HG02885 (cell line): ENCODE data around the gene SPINK5.
A peak's percentile ranks its signal among the peaks of the same experiment; 100 is the strongest.
"Not testable (repeated sequence)": the region's sequence is repeated elsewhere in the genome, so short reads cannot be mapped to it uniquely, and the experiment has no call there.

Source experiments
- ATAC-seq: cut with Tn5 transposase; IDR thresholded peaks from one replicate; pipeline ENCODE4 v1.9.1; 2021; ENCODE audit warnings: mild to moderate bottlenecking; ENCODE audit not compliant: unreplicated experiment, poor library complexity

SPINK5 gene

GRCh38 chr5:148063861-148064260 is at the start of gene SPINK5:
SPINK5 (plus strand) TSS chr5:148063980; CDS start chr5:148064045, 65 bp downstream.
- ATAC-seq, result no peak

DNA sequence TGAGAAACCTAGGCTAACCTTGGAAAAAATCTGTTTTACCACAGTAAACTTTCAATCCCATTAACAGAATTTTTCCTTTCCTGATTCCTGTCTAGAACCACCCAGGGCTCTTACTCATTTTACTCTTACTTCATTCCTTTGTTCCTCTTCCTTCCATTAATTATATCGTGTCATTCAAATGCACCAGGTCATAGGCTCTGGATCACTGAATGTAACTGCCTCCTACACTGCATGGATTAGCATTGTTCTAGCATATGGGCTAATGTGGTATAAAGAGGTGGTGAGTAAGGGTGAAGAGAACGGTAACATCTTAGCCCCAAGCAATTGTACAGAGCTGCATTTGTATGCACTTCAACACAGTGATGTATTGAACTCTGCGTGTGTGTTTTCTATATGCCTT is 49.5 kb upstream of the SPINK5 start:
- no peak for ATAC-seq

DNA sequence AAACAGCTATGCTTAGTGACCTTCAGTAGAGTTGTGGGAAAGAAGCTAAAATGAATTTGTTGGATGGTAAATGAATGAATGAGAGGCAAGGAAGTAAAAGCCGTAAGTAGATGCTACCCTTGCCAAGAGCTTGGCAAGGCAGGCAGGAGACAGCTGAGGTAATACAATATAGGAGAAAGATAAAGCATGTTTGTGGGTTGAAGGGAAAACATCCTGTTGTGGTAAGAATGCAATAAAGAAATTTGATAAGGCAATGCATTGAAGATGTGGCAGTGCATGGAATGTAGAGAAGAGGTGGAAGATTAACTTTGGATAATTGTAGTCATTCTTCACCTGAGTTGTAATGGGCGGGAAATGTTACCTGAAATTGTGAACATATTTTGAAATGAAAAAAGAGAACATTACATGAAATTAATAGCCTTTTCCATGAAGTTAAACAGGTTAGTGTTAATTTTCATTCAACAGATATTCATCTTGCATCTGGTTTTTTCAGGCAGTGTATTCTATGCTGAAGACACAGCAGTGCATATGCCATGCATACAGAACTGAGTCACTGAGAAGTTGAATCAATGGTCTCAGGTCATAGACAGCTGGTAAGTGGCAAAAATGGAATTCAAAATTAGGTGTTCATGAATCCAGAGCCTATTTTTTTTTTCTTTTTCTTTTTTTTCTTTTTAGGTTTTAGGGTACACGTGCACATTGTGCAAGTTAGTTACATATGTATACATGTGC is 43.4 kb upstream of the SPINK5 start:
- ATAC-seq, result no peak

DNA sequence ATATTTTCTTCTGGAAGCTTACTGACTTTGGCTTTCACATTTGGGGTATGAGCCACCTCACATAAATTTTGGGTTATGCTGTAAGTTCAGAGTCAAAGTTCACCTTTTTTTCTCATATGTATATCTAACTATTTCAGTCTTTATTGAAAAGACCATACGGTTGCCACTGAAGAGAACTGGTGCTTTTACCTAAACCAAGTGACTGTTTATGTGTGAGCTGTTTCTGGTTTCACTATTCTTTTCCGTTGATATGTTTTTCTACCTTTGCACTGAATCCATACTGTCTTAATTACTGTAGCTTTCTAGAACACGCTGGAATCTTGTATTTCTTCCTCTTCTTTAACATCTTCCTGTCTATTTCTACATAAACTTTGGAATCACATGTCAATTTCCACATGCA is 36.3 kb upstream of the SPINK5 start:
- no peak for ATAC-seq

- ATAC-seq, result no peak
These were observed 34.6 kb upstream of the SPINK5 start for GRCh38 chr5:148029131-148029530.

- no peak for ATAC-seq
These were observed 30.6 kb upstream of the SPINK5 start for GRCh38 chr5:148033134-148033533.

GRCh38 chr5:148035676-148036075 is 28.1 kb upstream of the SPINK5 start:
- no peak for ATAC-seq

- ATAC-seq, result no peak
These were observed 20.9 kb upstream of the SPINK5 start for GRCh38 chr5:148042881-148043280.

DNA sequence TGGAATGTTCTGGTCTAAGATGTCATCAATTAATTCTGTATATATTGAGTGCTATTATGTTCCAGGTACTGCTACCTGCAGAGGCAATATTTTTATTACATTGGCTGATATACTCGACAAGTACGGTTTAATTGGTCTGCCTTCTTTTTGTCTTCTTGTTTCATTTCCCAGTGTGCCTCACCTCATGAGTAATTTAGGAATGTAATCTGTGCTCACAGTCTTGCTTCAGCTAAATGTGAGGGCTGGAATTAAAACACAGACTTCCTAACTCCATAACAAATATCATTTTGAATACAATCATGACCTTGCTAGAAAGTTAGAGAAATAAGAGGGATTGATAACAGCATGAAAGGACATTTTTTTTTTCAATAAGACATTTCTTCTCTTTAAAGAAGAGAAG is 20.1 kb upstream of the SPINK5 start:
- ATAC-seq, result no peak

GRCh38 chr5:148055160-148055559 is 8.6 kb upstream of the SPINK5 start:
- not testable (repeated sequence) for ATAC-seq

DNA sequence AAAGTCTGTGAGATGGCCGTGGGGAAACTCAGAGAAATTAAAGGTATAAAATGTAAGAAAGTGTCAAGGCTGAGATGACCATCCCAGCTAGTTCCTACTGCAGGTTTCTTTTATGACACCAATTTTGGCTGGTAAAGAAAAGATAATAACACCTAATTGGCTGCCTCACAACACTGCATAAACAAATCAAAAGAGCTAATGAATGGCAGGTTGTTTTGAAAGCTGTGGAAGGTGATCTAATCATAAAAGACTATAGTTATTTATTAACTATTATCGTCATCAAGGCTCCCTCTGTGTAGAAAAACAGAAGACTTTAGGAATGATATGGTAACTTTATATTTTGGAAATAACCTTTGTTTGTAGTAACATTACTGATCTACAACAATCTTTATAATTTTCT is 3.5 kb upstream of the SPINK5 start:
- no peak for ATAC-seq

GRCh38 chr5:148060881-148061280 is 2.9 kb upstream of the SPINK5 start:
- no peak for ATAC-seq

DNA sequence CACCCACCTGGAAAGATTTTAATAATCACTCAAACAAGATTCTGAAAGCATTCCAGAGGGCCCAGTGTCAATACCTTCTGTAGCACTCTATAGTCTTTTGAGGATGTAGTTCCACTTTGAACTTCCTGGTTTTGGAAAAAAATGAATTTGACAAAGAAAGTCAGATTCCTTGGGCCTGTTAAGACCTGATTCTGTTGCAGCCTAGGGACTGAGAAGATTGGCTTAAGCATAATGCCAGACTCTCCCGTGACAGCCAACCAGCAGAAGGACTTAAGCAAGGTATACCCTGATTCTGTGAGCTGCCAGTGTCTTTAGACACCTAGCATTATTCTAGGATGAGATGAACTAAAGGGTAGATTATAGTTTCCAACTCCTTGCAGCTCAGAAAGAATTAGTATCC is 6.8 kb downstream of the SPINK5 start:
- ATAC-seq, result no peak

- ATAC-seq, result no peak
These were observed 8.4 kb downstream of the SPINK5 start for GRCh38 chr5:148072207-148072606.

DNA sequence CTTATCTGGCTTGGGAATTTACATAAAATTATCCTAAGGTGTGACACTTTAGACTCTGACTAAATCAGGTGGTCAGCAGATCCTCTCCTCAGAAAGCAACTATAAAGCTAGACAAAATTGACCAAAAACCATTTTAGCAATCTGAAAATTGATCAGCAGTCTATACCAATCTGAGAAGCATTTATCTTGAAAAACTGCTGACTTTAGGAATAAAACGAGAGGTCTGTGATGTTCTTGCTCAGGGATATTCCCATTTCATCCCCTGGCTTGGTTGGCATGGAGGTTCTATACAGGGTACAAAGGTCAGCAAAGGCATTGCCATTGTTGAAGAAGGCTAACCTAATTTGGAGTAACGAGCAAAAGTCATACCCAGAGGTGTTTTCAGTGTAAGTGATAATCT is 11.7 kb downstream of the SPINK5 start:
- no peak for ATAC-seq

GRCh38 chr5:148083203-148083602 is 19.4 kb downstream of the SPINK5 start:
- ATAC-seq, result no peak

GRCh38 chr5:148084269-148084668 is 20.5 kb downstream of the SPINK5 start:
- ATAC-seq, result no peak

DNA sequence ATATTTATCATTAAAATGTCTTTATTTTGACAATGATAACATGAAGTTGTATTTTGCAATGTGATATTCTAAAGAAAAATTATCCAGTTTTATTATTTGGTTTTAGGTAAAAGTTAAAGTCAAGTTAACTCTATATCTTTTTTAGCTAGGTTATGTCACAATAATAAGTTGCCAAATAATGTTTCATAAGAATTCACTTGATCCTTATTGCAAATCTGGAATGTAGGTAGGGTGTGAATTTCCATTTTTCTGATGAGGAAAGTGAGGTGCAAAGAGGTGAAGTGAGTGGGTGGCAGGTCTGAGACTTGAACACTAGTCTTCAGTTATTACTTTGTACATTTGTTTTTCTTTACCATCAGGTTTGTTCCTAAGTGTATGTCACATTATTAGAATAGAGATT is 21.5 kb downstream of the SPINK5 start:
- no peak for ATAC-seq

DNA sequence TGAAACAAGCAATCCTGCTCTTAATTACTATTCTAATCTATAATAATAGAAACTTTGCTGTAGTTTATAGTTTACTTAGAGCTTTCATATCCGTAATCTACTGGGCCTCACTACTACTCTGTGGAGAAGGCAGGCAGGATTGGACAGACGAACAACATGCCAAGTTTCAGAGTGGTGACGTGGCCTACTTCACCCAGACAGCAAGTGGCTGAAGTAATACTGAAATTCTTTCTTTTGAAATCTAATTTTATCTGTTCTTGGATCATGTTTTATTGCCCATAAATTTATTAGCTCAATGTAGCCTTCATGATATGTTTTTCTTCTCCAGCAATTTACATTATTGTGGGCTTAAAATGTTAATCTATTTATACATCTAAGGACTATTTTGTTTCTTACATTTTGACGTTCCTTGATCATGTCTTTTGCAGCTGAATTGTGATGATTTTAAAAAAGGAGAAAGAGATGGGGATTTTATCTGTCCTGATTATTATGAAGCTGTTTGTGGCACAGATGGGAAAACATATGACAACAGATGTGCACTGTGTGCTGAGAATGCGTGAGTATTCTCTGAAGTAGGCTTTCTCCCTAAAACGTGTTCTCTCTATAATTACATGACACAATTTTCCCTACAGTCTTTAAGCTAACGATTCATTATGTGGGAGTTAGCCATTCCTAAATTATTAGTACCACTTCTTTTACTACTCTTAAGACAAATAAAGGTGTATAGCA is 22.4 kb downstream of the SPINK5 start:
- no peak for ATAC-seq

DNA sequence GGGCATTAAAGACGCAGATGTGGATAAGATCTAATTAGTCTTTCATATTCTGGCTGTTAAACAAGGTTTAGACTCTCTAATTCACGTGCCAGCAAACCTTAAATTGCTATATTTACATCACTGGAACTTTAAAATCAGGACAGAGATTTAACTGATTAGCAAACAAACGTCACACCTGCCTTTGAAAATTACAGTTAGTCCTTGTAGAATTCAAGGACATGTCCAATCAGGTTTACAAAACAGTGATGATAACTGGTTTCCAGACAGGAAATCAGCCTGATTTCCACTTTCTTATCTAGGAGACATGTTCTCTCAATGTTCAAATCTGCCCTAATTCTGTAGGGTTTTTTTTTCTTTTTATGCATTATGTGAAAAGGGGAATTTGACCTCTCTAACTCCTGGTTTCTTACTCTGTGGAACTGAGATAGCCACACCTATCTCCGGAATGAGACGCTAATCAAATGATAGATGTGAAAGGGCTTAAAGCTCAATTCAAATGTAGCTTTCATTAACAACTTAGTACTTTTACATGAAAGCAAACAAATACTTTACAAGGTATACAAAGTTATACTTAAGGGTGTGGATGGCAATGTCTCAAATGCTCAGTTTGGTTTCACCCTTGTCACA is 26.5 kb downstream of the SPINK5 start:
- no peak for ATAC-seq

DNA sequence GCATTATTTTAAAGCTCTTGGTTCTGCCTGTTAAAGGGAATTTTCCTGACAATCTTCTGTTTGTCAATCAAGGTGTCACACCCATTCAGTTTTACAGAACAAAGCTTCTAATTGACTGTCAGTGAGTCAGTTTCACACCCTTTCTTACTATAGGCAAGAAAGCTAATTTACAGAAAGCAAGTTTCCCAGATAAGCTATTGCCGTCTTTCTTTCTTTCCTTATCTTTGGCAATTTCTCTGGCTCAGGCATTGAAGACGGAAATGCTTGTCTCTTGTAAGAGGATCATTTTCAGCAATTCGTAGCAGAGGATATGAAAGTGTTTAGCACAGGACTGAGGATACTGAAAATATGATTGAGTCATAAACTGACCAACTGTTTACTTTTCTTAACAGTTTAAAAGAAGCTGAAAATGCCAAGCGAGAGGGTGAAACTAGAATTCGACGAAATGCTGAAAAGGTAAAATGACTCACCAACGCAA is 27.0 kb downstream of the SPINK5 start:
- peak; percentile 78 for ATAC-seq
